HG02571 (cell line): ENCODE data around the gene PLN.

ENCODE experiments used
- ATAC-seq: cut with Tn5 transposase; IDR thresholded peaks from one replicate; pipeline ENCODE4 v1.9.1; 2021; ENCODE audit warnings: mild to moderate bottlenecking, moderate library complexity; ENCODE audit not compliant: unreplicated experiment

The PLN gene

GRCh38 chr6:118548136-118548535, at the start of gene PLN:
PLN (plus strand) TSS chr6:118548296; CDS start chr6:118558922, 10,626 bp downstream.
- ATAC-seq = no peak

GRCh38 chr6:118500130-118501015, 47.7 kb upstream of the PLN start:
- ATAC-seq = no peak

GRCh38 chr6:118501099-118501498, 47.0 kb upstream of the PLN start:
- ATAC-seq = no peak

- no peak for ATAC-seq
These were observed 46.3 kb upstream of the PLN start for GRCh38 chr6:118501765-118502164.

- no peak for ATAC-seq
These were observed 45.9 kb upstream of the PLN start for GRCh38 chr6:118502169-118502568.

GRCh38 chr6:118504611-118505010, 43.5 kb upstream of the PLN start:
- no peak for ATAC-seq

- no peak for ATAC-seq
These were observed 42.4 kb upstream of the PLN start for GRCh38 chr6:118505656-118506055.

- ATAC-seq = no peak
These were observed 41.9 kb upstream of the PLN start for GRCh38 chr6:118506071-118506638.

- ATAC-seq = no peak
These were observed 40.5 kb upstream of the PLN start for GRCh38 chr6:118507636-118508035.

- ATAC-seq = no peak
These were observed 39.0 kb upstream of the PLN start for GRCh38 chr6:118509009-118509617.

- no peak for ATAC-seq
These were observed 36.0 kb upstream of the PLN start for GRCh38 chr6:118511930-118512715.

- no peak for ATAC-seq
These were observed 33.4 kb upstream of the PLN start for GRCh38 chr6:118514689-118515088.

- ATAC-seq = no peak
These were observed 25.7 kb upstream of the PLN start for GRCh38 chr6:118522422-118522821.

- no peak for ATAC-seq
These were observed 24.9 kb upstream of the PLN start for GRCh38 chr6:118523216-118523615.

- ATAC-seq = no peak
These were observed 23.4 kb upstream of the PLN start for GRCh38 chr6:118524686-118525085.

GRCh38 chr6:118525913-118526780, 21.9 kb upstream of the PLN start:
- ATAC-seq = no peak

GRCh38 chr6:118528129-118528528, 20.0 kb upstream of the PLN start:
- ATAC-seq = no peak

GRCh38 chr6:118529756-118530155, 18.3 kb upstream of the PLN start:
- no peak for ATAC-seq

- no peak for ATAC-seq
These were observed 17.2 kb upstream of the PLN start for GRCh38 chr6:118530942-118531341.

GRCh38 chr6:118535176-118535844, 12.8 kb upstream of the PLN start:
- no peak for ATAC-seq
